Activated CD4-positive, CD25-positive, alpha-beta regulatory T cell treated with anti-CD3 and anti-CD28 coated beads, Interleukin-2, amount 50 U/mL, for 24 hours (primary cell): Measurements from ENCODE around the gene CAPN6.

Source experiments
- ATAC-seq, 2 donors: fragments of 150-1000 bp; cut with Tn5 transposase; one replicate each; pipeline ENCODE4 v1.10.0; 2021; ENCODE audit warnings: mild to moderate bottlenecking in 1 of 2, moderate library complexity in 1 of 2

Gene CAPN6, protein sequence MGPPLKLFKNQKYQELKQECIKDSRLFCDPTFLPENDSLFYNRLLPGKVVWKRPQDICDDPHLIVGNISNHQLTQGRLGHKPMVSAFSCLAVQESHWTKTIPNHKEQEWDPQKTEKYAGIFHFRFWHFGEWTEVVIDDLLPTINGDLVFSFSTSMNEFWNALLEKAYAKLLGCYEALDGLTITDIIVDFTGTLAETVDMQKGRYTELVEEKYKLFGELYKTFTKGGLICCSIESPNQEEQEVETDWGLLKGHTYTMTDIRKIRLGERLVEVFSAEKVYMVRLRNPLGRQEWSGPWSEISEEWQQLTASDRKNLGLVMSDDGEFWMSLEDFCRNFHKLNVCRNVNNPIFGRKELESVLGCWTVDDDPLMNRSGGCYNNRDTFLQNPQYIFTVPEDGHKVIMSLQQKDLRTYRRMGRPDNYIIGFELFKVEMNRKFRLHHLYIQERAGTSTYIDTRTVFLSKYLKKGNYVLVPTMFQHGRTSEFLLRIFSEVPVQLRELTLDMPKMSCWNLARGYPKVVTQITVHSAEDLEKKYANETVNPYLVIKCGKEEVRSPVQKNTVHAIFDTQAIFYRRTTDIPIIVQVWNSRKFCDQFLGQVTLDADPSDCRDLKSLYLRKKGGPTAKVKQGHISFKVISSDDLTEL

DNA sequence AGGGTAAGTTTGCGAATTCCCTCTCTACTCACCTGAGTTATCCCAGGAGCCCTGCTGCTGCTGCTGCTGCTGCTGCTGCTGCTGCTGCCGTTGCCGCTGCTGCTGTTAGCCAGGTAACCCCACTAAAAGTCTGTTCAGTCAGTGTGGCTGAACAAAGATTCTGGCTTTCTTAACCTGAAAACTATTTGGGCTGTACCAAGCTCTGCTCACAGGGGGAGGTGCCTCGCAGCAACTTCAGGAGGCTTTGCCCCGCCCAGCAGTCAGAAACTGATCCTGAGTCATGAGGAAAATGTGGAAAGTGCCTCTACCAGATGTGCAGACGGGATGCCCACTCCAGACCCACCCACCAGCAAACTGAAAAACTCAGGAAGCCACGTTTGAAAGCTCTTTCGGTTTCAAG, at the start of gene CAPN6:
Gene CAPN6 (minus strand): TSS at position 145 of the 400 bp plus-strand sequence. CDS start 6,547 bp downstream, outside the sequence.
- ATAC-seq, result no peak

DNA sequence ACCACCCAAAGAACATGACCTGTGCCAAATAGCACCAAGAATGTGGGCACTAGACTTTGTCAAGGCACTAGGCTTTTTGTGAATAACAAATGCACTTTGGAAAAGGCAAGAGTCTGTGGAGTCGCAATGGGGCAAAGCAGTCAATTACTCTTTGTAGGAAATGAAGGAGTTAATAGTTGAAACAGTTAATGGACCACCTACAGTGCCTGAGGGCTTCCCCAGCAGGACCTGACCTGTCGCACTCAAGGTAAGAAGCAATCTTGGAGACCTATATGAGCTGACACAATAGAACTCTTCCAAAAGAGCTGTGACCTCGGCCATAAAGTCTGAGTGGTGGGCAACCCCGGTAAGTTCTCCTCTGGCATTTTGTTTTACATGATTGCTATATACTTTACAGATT, 49.2 kb upstream of the CAPN6 start:
- no peak for ATAC-seq

DNA sequence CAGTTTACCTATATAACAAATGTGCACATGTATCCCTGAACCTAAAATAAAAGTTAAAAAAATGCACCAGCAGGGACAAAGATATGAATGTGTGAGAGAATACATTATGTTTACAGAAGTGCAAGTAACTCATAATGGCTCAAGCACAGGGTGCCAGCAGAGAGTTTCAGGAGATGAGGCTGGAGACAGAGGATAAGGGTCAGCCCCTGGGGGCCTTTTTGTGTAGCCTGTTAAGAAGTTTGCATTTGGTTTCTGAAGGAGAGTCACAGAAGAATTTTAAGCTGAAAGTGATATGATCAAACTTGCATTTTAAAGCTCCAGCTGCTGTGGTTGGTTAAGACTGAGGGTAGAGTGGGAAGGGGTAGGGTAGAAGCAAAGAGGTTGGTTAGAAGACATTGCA, 48.6 kb upstream of the CAPN6 start:
- no peak for ATAC-seq

DNA sequence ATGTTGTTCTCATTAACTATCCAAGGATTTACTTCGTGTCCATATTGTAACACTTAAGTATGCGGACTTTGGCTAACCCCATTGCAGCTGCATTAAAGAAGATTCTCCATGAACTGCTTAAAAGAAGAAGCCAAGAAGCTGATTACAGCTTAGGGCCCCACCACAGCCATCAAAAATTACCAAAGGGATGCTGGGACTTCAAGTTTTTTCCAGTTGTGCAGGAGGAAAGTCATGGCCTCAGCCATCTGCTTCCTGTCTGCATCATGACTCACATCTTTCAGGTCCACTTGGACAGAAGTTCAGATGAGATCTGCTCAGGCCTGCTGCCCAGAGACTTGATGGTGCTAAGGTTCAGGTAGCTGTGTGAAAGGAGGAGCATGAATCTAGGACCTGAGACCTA, 38.8 kb upstream of the CAPN6 start:
- ATAC-seq, result no peak

DNA sequence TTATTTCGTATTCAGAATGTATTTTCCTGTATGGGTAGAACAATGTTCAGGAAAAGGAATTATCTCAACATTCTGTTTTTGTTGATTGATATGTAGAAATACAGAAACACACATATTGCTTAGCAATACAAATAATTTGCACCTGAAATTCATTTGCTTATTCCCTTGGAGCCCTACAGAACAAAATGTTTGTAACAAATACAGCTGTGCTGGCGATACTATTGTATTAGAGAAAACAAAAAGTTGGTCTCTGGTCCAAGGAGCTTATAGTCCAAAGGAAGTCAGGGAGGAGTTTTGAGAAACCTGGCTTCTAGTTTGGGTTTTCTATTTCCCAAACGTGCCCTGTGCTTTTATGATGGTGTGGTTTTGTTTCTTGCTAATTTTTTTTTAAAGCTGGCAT, 37.8 kb upstream of the CAPN6 start:
- no peak for ATAC-seq

DNA sequence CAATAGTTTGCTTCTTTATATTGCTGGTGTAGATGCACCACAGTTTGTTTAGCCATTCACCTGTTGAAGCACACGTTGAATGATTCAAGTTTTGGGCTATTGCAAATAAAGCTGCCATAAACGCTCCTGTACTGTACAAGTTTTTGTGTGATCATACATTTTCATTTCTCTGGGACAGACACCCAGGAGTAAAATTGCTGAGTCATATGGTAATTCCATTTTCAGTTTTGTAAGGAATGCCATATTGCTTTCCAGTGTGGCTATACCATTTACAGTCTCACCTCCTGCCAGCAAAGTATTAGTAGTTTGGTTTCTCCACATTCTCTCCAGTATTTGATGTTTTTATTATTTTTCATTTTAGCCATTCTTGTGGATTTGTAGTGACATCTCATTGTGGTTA, 32.0 kb upstream of the CAPN6 start:
- ATAC-seq, result no peak

DNA sequence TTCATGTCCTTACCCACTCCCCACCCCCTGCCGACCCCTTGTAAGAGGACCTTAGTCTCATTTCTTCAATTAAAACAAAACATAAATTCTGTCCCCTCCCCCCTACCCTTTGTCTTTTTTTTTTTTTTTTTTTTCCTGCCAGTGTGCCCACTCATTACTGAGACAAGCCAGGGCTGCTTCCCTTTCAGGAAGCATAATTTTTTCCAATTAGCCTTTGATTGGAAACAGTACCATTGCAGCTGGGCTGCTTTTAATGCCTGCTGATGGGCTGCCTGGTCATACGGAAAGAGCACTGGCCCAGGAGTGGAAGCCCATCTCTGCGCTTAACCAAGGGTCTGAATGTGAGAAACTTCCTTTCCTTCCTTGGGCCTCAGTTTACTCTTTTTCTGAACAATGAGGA, 18.6 kb upstream of the CAPN6 start:
- no peak for ATAC-seq

DNA sequence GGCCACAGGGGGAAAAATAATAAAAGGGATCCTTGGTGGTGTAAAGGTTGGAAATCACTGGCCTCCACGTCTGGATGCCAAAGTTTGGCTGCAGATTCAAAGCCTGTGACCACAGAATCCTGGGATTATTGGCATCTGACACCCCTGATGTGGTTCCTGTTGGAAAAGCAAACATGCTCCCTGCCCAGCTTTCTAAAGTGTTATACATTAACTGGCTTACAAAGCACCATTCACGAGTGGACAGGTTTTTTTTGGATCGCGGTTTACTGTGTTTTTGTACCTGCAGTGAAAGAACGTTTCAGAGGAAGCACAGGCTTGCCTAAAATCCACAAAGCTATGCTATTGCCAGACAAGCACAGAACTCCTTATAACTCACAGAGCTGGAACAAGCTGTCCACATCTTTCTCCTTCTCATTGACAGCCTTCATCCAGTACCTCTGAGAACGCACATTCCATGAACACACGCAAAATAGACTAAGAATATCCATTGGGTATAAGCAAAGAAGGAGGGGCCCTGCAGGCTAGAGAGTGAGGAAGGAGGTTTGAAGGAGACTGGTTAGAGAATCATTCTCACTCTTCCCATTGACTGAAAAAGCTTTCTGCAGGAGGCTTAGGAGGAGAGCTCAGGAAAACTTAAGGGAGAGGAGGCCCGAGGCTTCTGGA, 14.5 kb upstream of the CAPN6 start:
- no peak for ATAC-seq

DNA sequence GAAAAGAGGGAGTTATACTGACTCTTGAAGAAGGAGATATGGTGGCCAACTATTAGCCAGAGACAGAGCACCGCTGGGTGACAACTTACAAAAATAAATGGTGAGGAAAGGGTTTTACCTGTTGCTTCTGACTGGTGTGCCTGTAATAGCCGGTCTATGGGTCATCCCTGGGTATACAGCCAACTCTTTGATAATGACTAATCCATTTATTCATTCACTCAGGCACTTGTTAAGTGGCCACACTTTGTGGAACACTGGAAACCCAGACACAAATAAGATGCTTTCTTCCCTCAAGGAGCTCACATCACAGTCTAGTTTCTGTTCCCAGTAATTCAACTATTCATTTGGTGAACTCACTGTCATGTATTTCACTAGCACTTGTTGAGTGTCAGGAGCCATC, 13.2 kb upstream of the CAPN6 start:
- no peak for ATAC-seq

DNA sequence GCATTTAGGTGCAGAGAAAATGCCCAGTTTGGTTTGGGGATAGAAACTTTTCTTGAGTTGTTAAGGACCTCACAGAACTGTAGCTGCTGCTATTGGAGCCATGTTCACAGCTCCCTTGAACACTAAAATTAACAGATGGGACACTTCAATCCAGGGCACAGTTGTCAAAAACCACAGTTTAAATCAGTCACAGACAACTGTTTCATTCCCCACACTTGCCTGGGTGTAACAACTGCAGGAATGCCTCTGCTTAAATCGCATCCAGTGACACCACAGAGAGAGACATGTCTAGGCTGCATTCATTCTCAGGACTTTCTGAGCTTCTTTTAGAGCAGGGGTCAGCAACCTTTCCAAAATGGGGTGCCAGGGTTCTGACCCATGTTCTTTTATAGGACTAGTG, 12.7 kb upstream of the CAPN6 start:
- no peak for ATAC-seq

DNA sequence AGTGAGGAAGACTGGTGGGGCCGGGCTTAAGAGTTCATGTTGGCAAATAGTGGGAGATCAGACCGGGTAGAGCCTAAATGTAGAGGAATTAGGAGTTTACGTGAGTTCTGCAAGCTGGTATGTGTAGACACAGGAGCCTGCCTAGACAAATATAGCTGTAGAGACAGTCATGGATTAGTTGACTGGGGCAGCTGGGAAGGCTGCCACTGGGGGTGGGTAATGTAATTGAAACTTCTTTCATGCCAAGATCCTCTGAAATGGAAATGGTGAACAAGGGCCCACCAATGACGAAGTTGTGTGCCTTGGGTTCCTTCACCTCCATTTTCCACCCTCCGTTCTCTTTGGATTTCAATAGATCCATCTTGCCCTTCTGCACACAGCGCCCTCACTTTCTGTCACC, 11.9 kb upstream of the CAPN6 start:
- no peak for ATAC-seq

DNA sequence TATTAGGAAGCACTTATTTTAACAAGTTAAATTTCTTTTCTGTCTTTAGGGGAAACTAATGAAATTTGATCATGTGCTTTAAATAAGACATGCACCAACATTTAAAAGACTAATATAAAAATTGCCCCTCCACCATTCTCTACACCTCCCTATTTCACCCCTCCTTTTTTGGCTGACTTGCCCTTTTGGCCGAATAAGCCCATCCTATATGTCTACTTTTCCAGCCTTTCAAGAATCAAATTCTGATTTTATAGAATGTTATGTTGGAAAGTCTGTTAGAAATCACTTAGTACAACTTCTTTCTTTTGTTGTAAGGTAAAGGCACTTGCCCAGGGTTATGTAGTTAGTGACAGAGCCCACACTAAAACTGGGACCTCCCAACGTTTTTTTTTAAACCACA, 1.8 kb downstream of the CAPN6 start:
- ATAC-seq, result no peak

DNA sequence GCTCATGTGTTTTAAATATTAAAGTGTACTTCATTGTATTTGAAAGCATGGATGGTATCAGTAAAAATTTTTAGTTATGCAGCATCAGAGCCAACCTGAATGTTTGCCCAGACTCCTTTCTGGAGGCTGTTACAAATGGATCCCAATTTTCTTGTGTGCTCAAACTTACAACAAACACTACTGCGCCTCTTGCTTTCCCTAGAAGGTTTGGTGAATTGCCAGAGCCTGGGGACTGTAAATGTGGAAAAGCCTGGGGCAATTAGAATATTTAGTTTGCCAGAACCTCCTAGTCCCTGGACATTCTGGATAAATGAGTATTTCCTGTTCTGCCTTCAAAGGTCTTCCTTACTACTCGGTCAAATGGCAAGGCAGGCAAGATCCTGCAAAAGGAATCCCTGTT, 4.8 kb downstream of the CAPN6 start:
- ATAC-seq, result no peak

DNA sequence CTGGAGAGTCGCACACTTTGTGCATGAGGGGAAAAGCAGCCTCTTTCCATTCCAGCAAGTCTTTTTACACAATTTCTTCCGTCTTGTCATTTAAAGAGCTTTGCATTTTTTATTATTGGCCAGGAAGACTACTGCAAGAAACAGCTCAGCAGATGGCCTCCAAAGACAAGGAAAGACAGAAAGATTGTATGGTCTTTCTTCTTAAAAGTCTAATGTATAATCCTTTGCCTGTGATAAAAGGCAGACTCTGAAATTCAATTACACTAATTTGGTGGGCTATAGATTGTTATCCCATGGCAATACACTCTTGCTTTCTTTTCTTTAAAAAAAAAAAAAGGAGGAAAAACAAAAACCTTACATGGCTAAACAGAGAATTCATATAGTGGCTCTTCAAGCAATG, 5.9 kb downstream of the CAPN6 start:
- ATAC-seq, result no peak

DNA sequence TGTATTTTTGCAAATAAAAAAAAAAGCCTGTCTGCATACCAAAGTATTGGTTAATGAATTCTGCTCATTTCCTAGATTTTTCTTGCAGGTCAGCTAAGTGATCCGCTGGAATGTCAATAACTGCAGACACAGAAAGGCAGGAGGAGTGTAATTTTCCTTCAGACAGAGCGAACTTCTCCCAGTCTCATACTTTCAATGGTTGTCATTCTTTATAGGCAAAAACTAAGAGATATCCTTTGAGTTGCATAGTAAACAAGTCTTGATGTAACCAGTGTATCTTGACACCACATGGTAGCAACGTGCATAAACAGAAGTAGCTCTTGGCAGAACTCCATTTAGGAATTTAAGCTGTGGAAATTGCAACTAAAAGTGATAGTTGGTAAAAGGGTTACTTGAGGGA, 8.2 kb downstream of the CAPN6 start:
- ATAC-seq, result no peak

DNA sequence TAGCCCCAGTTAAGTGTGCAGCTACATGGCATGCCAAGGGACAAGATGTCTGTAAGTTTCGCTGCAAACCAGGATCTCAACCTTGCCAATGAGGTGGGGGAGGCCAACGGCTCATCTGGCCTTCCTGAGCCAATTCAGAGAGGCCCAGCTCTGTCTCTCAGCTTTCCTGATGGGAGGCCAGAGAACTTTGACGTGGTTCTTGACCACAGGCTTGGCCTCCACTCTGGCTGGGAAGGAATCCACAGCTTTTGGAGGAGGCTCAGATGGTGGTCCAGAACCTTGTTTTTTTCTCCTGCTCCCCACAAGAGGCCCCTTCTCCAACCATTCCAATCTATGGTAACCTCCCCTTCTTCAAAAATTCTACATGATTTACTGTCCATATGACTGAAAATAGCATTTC, 9.8 kb downstream of the CAPN6 start:
- ATAC-seq, result no peak

DNA sequence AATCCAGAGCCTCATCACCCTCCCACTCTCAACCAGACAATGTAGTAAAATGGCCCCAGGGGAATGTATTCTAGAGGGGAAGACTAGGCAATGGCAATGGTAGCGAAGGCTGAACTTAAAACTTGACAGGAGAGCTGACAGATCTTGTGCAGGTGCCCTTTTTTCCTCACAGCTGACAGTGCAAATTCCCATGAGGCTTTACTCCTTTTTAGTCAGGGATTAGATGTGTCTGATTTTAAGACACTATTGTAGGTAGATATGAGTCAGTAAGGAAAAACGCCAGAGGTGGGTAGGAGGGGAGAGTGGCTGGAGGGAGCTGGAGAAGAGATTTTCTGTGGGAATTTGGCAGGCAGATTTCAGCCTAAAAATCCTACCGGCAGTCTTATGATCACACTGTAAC, 10.7 kb downstream of the CAPN6 start:
- no peak for ATAC-seq

DNA sequence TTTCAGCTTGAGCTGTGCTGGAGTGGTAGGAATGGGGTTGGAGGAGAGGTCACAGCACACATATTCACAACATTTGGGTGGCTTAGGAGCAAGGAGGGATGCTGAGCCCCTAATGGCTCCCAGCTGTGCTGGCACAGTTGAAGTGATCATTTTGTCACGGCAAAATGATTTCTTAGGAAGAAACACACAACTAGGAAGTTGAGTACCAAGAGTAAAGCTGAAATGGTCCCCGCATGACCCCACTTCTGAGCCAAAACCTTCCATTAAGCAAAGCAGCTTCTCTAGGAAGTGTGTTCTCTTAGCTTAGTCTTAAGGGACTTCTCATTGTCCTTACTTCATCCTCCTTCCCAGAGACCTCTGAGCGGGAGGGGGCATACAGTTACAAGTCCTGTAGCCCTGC, 12.6 kb downstream of the CAPN6 start:
- no peak for ATAC-seq

DNA sequence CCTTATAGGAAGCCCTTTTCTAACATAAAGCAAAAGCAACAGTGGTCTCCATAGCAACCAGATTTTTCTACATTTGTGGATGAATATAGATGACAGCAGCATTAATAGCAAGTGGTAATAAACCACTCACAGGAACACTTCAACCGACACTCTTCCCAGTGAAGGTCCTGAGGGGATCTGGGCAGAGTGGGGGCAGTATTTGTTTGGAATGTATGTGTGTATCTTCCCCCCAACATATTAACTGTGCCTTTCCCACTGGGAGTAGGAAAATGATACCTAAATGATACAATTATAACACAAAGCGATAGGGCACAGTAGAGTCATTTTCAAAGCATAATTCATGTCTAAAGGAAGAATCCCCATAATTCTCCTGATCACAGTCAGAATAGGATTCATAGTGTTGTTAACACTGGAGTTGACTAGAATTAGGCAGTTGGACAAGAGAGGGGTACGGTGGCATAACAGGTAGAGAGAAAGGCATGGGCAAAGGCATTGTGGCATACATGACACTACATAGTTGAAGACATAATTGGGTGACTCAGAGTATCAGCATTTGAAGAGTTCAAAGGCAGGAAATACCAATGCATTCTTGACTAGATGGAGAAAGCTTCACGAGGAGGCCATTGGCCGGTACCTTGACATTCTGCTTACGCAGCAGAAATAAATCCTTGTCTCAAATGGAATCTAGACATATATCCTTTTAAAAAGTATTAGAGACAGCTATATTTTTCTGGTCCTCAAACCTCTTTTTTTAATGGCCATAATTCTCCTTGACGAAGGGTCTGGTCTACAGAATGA, 15.2 kb downstream of the CAPN6 start:
- ATAC-seq, result no peak

DNA sequence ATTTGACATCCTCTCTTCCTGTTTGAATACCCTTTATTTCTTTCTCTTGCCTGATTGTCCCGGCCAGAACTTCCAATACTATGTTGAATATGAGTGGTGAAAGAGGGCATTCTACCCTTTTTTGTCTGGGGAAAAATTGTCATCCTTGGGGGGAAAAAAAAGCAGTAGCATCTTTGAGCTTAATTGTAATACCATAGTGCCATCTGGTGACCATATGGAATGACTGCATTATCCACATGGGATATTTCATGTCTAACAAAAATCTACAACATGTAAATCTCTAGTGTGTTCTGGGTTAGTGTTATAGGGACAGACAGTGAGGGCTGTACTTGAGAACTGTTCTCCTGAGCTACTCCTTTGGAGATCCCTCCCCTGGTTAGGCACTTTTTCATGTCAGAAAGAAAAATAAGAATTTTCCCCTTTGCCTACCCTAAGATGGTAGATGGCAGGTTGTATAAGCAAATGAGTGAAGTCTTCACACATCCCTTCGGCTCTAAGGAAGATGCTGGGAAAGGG, 26.0 kb downstream of the CAPN6 start:
- no peak for ATAC-seq

DNA sequence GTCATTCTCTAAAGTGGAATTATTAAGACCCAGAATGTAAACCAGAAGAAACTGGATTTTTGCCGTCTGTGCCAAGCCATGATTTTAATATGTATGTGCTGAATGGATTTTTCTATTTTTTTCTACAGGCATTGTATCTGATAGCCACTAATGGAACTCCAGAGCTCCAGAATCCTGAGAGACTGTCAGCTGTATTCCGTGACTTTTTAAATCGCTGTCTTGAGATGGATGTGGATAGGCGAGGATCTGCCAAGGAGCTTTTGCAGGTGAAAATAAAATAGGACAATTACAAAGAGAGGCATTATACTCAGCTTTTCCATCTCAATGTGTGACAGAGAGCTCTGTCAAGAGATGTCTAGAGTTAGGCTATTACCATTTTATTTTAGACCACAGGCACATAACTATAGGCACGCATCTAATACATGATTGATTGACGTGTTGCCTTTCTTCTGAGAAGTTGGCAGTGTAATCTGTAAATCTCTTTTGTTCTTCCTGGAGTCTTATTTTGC, 53.9 kb downstream of the CAPN6 start:
- ATAC-seq, result no peak

DNA sequence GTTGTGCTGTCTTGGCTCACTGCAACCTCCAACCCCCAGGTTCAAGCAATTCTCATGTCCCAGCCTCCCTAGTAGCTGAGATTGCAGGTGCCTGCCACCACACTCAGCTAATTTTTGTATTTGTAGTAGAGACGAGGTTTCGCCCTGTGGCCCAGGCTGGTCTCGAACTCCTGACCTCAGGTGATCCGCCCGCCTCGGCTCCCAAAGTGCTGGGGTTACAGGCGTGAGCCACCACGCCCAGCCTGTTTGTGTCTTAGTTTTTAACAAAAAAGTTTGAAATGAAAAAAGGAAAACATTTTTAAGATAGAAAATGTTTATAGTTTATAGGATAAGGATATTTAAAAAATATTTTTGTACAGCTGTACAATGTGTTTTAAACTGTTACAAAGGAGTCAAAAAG, 62.4 kb downstream of the CAPN6 start:
- ATAC-seq, result no peak

DNA sequence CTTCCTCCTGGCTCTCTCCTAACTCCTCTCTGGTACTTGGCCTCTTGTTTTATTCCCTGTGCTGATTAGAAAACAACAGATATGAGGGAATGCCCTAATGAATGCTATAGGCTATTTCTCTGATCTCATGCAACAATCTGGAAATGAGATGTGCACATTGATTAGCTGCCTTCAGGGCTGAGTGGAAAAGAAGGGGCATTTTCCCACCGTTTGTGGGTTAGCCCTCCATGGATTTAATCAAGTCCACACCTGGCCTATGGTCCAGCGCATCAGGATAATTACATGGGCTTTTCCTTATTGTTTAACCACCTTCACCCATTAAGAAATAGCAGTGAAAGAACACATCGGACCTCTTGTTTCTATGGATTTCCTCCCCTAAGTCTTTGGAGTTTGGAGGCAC, 70.0 kb downstream of the CAPN6 start:
- ATAC-seq, result no peak
